GM21528 (cell line): ENCODE data around the gene CUL2.
"Not testable (repeated sequence)": the region's sequence is repeated elsewhere in the genome, so short reads cannot be mapped to it uniquely, and the experiment has no call there.

Experiments used
- ATAC-seq: cut with Tn5 transposase; IDR thresholded peaks from one replicate; pipeline ENCODE4 v1.9.1; 2021; ENCODE audit warnings: mild to moderate bottlenecking, moderate library complexity; ENCODE audit not compliant: unreplicated experiment, low FRiP score

The CUL2 gene

GRCh38 chr10:35025916-35026315 lies 64.2 kb downstream of the CUL2 start:
- no peak for ATAC-seq

- no peak for ATAC-seq
These were observed 69.7 kb downstream of the CUL2 start for GRCh38 chr10:35020481-35020880.

- ATAC-seq, result no peak
These were observed 70.8 kb downstream of the CUL2 start for GRCh38 chr10:35019041-35020024.

DNA sequence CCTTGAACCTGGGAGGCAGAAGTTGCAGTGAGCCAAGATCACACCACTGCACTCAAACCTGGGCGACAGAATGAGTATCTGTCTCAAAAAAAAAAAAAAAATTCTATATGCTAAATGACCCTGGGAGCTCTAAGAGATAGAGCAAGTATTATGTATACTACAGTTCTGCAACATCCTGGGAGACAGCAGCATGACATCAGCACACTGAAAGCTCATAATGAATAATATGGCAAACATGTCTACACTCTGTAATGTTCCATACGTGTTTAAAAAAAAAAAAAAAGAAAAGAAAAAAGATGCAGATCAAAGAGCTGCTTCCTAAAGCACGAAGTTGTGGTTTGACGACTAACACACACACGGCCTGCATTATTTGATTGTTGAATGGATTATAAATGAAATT lies 72.5 kb downstream of the CUL2 start:
- ATAC-seq, result no peak

DNA sequence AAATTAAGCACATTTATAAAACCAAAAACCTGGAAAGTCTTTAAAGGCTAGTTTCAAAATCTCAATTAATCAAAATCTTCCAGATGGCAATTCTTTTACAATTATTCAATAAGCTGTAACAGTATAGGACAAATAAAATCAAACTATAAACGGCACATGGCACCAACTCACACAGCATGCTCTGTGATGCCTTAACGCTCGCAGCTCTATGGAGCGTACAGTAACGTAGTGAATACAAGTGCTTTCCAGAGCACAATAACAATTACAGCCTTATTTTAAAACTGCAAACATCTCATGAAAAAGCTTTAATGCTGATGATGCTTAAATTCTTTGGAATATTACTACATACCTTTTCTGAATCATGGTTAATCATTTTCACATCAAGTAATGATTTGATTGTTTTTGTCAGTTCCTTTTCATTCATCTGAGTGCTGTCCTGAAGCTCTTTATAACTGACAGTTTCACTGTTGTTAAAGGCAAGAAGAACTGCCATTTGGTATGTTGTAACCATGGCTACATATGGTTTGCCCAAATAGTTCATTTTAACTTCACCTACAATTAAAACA lies 74.2 kb downstream of the CUL2 start:
- ATAC-seq, result no peak

GRCh38 chr10:35012781-35013180 lies 77.4 kb downstream of the CUL2 start:
- ATAC-seq, result no peak

DNA sequence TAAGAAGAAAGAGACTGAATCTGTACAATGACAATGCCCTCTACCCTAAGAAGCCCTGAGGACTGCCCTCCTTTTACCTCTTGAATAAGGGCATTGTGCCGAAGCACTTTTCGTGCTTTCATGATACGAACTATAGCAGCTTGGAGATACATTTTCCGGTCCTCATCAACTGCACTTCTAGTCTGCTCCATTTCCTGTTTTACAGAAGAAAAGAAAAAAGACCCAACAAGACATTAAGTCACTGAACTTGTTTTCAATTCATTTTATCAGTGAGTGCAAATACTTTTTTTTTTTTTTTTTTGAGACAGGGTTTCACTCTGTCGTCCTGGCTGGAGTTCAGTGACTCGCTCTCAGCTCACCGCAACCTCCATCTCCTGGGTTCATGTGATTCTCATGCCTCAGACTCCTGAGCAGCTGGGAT lies 78.4 kb downstream of the CUL2 start:
- ATAC-seq, result no peak

GRCh38 chr10:35007858-35008301 lies 82.3 kb downstream of the CUL2 start:
- no peak for ATAC-seq

DNA sequence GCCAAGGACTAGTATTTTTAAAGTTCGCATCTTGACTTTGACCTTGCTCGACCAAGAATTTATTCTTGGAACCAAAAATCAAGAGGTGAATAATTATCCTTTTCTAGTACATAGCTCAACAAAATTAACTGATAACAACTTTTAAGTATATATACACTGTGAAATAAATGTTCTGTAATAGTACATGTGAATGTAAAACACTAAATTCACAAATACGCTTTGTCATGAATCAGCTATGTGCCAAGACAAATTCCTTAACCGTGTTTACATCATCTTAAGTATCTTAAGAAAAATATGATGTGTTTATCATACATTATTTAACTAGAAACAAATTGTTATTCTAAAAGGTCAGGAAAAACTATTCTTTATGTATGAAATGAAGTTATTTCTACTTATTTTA lies 83.3 kb downstream of the CUL2 start:
- no peak for ATAC-seq

DNA sequence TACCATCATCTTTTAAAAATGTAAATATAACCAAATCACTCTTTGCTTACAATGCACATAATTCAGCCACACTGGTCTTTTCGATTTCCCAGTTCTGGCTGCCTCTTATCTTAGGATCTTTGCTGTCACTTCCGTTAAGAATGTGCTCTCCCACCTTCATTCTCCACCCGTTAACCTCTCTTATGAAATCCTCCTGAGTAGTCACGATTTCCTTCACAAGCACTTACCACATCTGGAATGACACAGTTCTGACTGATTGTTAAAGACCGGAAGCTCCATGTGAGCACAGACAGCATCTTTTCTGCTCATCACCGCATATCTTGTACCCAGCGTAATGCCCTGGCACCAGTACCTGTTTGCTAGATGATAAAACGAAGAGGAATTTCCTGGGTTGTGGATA lies 84.3 kb downstream of the CUL2 start:
- no peak for ATAC-seq

DNA sequence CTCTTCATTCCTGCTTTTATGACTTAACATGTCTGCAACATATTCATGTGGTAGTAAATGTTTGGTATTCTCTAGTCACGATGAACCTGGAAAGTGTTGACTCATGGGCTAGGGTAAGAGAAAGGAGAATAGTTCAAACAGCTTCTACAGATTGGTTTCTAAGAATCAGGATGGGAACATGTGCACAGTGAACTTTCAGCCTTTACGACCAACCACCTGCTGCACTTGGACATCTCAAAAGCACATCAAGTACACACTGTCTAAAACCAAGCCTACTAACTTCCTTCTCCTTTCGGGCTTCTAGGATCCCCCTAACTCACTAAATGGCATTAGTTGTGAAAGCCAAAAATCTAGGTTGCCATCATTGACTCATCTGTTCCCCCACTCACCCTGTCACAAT lies 85.5 kb downstream of the CUL2 start:
- ATAC-seq, result no peak

DNA sequence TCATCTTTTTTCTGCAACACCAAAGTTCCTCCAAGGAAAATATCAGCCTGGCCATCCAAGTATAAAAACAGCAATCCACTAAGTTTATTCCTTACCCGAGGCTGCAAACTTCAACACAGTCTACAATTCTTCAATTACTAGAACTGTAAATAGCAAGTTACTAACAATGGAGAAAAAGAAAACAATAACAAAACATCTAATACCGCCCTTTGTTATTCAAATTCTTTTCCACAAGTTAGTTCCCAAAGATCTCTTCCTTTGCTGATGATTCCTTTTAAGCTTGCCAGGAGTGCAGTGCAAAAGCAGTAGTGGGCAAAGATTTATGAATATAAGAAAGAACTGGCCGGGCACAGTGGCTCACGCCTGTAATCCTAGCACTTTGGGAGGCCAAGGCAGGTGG lies 86.2 kb downstream of the CUL2 start:
- no peak for ATAC-seq

- ATAC-seq, result no peak
These were observed 89.2 kb downstream of the CUL2 start for GRCh38 chr10:35000936-35001335.

DNA sequence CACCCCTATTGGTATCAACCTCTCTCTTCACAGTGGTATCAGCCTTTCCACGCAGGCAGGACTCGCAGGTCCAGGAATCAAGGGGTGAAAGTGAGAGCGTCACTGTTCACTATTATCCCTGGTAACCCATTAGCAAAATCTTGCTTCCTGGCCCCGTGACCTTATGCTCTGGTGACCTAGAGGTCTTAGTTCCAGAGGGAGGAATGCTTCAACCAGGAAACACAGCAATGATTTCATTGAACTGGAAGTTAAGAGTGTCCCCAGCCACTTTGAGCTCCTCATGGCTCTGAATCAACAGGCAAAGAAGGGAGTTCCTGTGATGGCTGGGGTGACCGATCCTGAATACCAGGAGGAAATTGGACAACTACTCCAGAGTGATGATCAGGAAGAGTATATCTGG lies 90.6 kb downstream of the CUL2 start:
- ATAC-seq, result no peak

GRCh38 chr10:34998940-34999339 lies 91.2 kb downstream of the CUL2 start:
- no peak for ATAC-seq

- ATAC-seq, result no peak
These were observed 93.3 kb downstream of the CUL2 start for GRCh38 chr10:34996843-34997242.

- ATAC-seq, result no peak
These were observed 94.2 kb downstream of the CUL2 start for GRCh38 chr10:34995925-34996324.

DNA sequence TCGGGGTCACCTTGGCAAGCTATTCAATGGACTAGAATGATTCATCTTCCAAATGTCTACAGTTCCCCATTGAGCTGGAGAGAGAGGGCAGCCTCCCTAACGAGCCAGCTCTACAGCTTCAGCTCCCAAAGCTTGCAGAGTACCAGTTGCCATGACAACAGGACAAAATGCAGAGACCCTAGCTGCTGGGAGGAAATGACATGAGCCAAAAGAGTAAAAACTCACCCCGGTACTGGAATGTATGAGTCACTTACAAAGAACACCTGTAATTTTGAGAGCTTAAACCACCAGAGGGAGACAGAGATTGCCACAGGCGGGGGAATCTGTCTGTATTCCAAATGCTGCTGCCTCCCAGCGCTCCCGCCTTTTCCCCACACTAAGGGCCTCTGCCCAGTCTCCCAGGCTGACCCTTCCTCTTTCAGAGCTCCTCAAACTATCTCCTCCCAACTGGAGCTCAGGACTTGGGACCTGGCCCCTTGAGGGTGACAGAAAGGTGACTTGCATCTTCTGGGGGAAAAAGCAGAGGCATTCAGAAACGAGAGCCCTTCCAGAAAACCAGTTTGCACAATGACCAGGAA lies 95.5 kb downstream of the CUL2 start:
- ATAC-seq, result peak; percentile 83

DNA sequence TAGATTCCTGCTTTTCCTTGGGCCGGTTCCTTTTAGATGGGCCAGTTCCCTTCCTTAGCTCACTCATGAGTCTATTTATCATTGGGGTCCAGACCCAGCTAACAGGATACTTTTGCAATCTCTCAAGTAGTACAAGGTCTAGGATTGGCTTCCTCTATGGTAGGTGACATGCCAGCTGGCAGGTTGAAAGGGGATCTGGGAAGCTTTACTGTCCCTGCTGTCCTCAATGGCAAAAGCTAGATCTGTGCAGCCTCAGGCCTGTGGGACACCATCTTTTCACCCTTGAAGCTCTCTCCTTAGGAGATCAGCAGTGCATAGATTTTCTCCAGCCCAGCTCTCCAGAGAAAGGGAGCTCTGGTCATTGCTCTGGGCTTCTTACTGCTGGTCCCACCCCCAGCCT lies 96.4 kb downstream of the CUL2 start:
- ATAC-seq, result no peak

- ATAC-seq, result not testable (repeated sequence)
These were observed 99.0 kb downstream of the CUL2 start for GRCh38 chr10:34991117-34991516.

GRCh38 chr10:34988397-34989067 lies 101.6 kb downstream of the CUL2 start:
- no peak for ATAC-seq
